Ascending aorta (tissue), 2 donors: Measurements from ENCODE around the gene TRHDE. TPM values are rescaled to one million over a fixed set of nuclear protein-coding genes. Genes with fewer than 3 reads are reported as not detected.
"Not testable (repeated sequence)": the region's sequence is repeated elsewhere in the genome, so short reads cannot be mapped to it uniquely, and the experiment has no call there.

Experiments used
- DNase-seq, 2 donors: peaks; one replicate each; pipeline ENCODE4 v3.0.0-alpha.2; 2019; ENCODE audit warnings: low spot score in 2 of 2
- H3K27ac ChIP-seq, 2 donors: fragments of 200-600 bp; sonication (generic); one replicate each; pipeline ENCODE4 v1.5.1; 2016 to 2017; ENCODE audit warnings: mild to moderate bottlenecking in 1 of 2
- H3K27me3 ChIP-seq: fragments of 200-600 bp; sonication (generic); one replicate; pipeline ENCODE4 v1.5.1; 2017
- H3K36me3 ChIP-seq, 2 donors: fragments of 200-600 bp; sonication (generic); one replicate each; pipeline ENCODE4 v1.5.1; 2016
- H3K4me1 ChIP-seq, 2 donors: fragments of 200-600 bp; sonication (generic); one replicate each; pipeline ENCODE4 v1.5.1; 2016 to 2017; ENCODE audit warnings: mild to moderate bottlenecking in 1 of 2
- H3K4me3 ChIP-seq, 2 donors: fragments of 200-600 bp; sonication (generic); one replicate each; pipeline ENCODE4 v1.5.1; 2016 to 2017; ENCODE audit warnings: mild to moderate bottlenecking in 1 of 2
- H3K9me3 ChIP-seq, 2 donors: fragments of 200-600 bp; sonication (generic); one replicate each; pipeline ENCODE4 v1.5.1; 2016
- intact Hi-C: fragments of 100-400 bp; cut with DNase I; formaldehyde crosslinking; loops from one replicate; pipeline ENCODE4 v1.15.1; 2023
- total RNA-seq: library from RNA; depleted of rRNA; stranded (reverse); fragments of >200 nt; gene quantifications from one replicate; pipeline ENCODE4 v1.1.0, GENCODE V29; 2016
- TF ChIP-seq, protein P1 (sequence below), 3 experiments: fragments of 200-600 bp in 2 of 3; fragments of 450-650 bp in 1 of 3; sonication (generic) in 2 of 3; IDR thresholded peaks; one replicate each; pipeline ENCODE4 v1.5.1; 2016 to 2019; ENCODE audit warnings: antibody characterized with exemption in 3 of 3, mild to moderate bottlenecking in 1 of 3, moderate library complexity in 1 of 3

TRHDE gene
- total RNA-seq, 1 donor from 2014 or later: 34.0 TPM

DNA sequence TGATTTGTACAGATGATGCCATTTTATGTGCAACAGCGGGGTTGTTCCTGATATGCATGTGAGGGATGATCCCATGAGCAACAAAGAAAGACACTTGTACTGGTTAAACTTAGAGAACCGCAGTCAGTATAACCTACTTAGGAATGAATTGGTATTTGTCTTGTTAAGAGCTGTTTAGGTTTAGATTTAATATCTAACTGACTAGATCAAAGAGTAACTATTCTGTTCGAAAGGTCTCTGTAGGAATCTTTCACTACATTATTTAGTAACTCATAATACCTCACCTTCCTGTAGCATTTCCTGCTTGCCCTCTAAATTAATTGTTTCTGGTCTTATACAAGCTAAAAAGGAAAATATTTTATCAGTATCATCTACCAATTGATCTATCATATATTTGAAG, 350.4 kb downstream of the TRHDE start:
- Histone ChIP-seq H3K36me3 (no peaks in the 10 kb centered on the region), H3K4me3 (no peak overlapping the region), H3K4me1 (no peaks in the 10 kb centered on the region), H3K9me3 (no peaks in the 10 kb centered on the region), H3K27ac (no peak overlapping the region), H3K27me3 (no peaks in the 10 kb centered on the region)
- DNase-seq: no peak
- TF ChIP-seq, protein P1, sequence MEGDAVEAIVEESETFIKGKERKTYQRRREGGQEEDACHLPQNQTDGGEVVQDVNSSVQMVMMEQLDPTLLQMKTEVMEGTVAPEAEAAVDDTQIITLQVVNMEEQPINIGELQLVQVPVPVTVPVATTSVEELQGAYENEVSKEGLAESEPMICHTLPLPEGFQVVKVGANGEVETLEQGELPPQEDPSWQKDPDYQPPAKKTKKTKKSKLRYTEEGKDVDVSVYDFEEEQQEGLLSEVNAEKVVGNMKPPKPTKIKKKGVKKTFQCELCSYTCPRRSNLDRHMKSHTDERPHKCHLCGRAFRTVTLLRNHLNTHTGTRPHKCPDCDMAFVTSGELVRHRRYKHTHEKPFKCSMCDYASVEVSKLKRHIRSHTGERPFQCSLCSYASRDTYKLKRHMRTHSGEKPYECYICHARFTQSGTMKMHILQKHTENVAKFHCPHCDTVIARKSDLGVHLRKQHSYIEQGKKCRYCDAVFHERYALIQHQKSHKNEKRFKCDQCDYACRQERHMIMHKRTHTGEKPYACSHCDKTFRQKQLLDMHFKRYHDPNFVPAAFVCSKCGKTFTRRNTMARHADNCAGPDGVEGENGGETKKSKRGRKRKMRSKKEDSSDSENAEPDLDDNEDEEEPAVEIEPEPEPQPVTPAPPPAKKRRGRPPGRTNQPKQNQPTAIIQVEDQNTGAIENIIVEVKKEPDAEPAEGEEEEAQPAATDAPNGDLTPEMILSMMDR (IDR thresholded peaks at IDR 0.05): no peak
- intact Hi-C loops: no loop called here

GRCh38 chr12:72631926-72632685, 359.9 kb downstream of the TRHDE start:
- H3K27me3 ChIP-seq: no peaks in the 10 kb centered on the region
- no peaks in the 10 kb centered on the region for H3K4me1 ChIP-seq
- H3K27ac ChIP-seq: no peak overlapping the region
- no peaks in the 10 kb centered on the region for H3K9me3 ChIP-seq
- intact Hi-C loops: no loop called here
- no peak for DNase-seq
- TF ChIP-seq, protein P1 (IDR thresholded peaks at IDR 0.05): no peak
- H3K36me3 ChIP-seq: no peaks in the 10 kb centered on the region
- no peak overlapping the region for H3K4me3 ChIP-seq

DNA sequence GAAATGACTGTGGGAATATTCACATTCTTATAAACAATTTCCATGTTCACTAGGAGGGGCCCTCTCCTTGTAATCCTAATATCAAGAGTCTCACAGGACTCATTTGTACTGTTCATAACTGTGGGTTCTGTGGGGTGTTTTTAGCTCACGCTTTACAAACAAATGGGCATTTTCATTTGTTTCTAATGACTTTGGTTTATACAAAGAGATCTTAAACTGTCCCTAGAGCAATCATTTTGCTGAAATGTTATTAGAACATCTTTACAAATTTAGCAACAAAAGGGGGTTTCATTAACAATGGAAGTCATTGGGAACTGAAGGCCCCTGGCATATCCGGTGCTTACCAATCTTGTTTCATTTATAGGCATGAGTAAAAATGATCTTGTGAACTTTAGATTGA, 370.5 kb downstream of the TRHDE start:
- H3K27ac ChIP-seq: no peak overlapping the region
- no peaks in the 10 kb centered on the region for H3K36me3 ChIP-seq
- H3K9me3 ChIP-seq: no peaks in the 10 kb centered on the region
- TF ChIP-seq, protein P1 (IDR thresholded peaks at IDR 0.05): no peak
- H3K4me1 ChIP-seq: no peaks in the 10 kb centered on the region
- intact Hi-C loops: no loop called here
- no peak for DNase-seq
- H3K4me3 ChIP-seq: no peak overlapping the region
- no peaks in the 10 kb centered on the region for H3K27me3 ChIP-seq

- Histone ChIP-seq H3K4me1 (no peaks in the 10 kb centered on the region), H3K36me3 (no peaks in the 10 kb centered on the region), H3K4me3 (no peak overlapping the region), H3K9me3 (no peaks in the 10 kb centered on the region), H3K27me3 (no peaks in the 10 kb centered on the region), H3K27ac (no peak overlapping the region)
- no peak for DNase-seq
- TF ChIP-seq, protein P1 (IDR thresholded peaks at IDR 0.05): no peak
- intact Hi-C loops: no loop called here
These were observed 375.0 kb downstream of the TRHDE start for GRCh38 chr12:72647139-72647538.

DNA sequence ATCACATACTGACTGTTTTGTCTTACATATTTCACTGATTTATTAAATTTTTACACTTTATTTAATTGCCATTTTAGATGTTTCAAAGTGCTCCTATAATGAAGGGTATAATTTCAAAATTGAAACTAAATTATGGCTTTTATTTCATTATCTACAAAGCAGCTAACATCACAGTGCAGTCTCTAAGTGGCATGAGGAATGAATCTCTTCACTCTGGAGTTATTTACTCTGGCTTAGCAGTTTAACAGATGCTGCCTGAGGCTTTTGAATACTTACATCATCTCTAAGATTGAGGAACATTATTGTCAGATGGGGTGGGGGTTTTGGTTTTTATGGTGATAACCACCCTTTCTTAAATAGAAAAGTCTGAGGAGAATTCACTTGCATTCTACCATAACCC, 386.4 kb downstream of the TRHDE start:
- intact Hi-C loops: no loop called here
- TF ChIP-seq, protein P1 (IDR thresholded peaks at IDR 0.05): no peak
- Histone ChIP-seq H3K4me1 (no peaks in the 10 kb centered on the region), H3K9me3 (no peaks in the 10 kb centered on the region), H3K27ac (no peak overlapping the region), H3K27me3 (no peaks in the 10 kb centered on the region), H3K36me3 (no peaks in the 10 kb centered on the region), H3K4me3 (no peak overlapping the region)
- DNase-seq: no peak

GRCh38 chr12:72660174-72660573, 388.0 kb downstream of the TRHDE start:
- H3K27ac ChIP-seq, H3K9me3 ChIP-seq, H3K4me1 ChIP-seq, intact Hi-C loops, DNase-seq, H3K27me3 ChIP-seq, H3K36me3 ChIP-seq, H3K4me3 ChIP-seq: not testable (repeated sequence)
